Lung (tissue), 12 donors: ENCODE results near the gene SNAP25. TPM values are rescaled to one million over a fixed set of nuclear protein-coding genes. Genes with fewer than 3 reads are reported as not detected.

Experiments used
- ATAC-seq: fragments of 200-7000 bp; cut with Tn5 transposase; one replicate; pipeline ENCODE4 v1.9.1; 2020; ENCODE audit warnings: moderate number of reproducible peaks; ENCODE audit not compliant: insufficient read depth, low FRiP score
- DNase-seq, 3 donors: peaks; one replicate each; pipeline ENCODE4 v3.0.0-alpha.2; 2013 to 2017
- H3K27ac ChIP-seq, 2 donors: one replicate each; pipeline ENCODE4 v1.5.1; 2013; ENCODE audit warnings: mild to moderate bottlenecking in 2 of 2, moderate library complexity in 2 of 2, control low read depth in 1 of 2, inconsistent platforms in 1 of 2, low read depth in 1 of 2, low read length in 1 of 2
- H3K27me3 ChIP-seq, 3 donors: one replicate each; pipeline ENCODE4 v1.5.1; 2013; ENCODE audit warnings: low read length in 2 of 3; ENCODE audit not compliant: control insufficient read depth in 3 of 3, insufficient read depth in 3 of 3
- H3K36me3 ChIP-seq, 4 donors: one replicate each; pipeline ENCODE4 v1.5.1; 2013; ENCODE audit warnings: low read length in 4 of 4, mild to moderate bottlenecking in 1 of 4, moderate library complexity in 1 of 4; ENCODE audit not compliant: control insufficient read depth in 4 of 4, insufficient read depth in 4 of 4
- H3K4me1 ChIP-seq, 5 donors: one replicate each; pipeline ENCODE4 v1.5.1; 2013; ENCODE audit warnings: low read length in 5 of 5, mild to moderate bottlenecking in 2 of 5, moderate library complexity in 1 of 5; ENCODE audit not compliant: control insufficient read depth in 5 of 5, insufficient read depth in 5 of 5
- H3K4me3 ChIP-seq: one replicate; pipeline ENCODE4 v1.5.1; 2013; ENCODE audit warnings: mild to moderate bottlenecking, control low read depth, moderate library complexity
- H3K9ac ChIP-seq, 2 donors: one replicate each; pipeline ENCODE4 v1.5.1; 2013; ENCODE audit warnings: low read length in 2 of 2, control low read depth in 1 of 2; ENCODE audit not compliant: insufficient read depth in 1 of 2
- H3K9me3 ChIP-seq, 4 donors: one replicate each; pipeline ENCODE4 v1.5.1; 2013; ENCODE audit warnings: low read length in 3 of 4, mild to moderate bottlenecking in 1 of 4, moderate library complexity in 1 of 4; ENCODE audit not compliant: control insufficient read depth in 4 of 4, insufficient read depth in 3 of 4
- CTCF ChIP-seq: IDR thresholded peaks from 2 replicates; pipeline ENCODE4 v1.5.1; 2012; ENCODE audit warnings: mild to moderate bottlenecking; ENCODE audit errors: control extremely low read depth, extremely low read depth
- WGBS, 2 donors: extraction: QIAGEN DNeasy Blood & Tissue Kit; methylation state at CpG; one replicate each; pipeline ENCODE4 v1.1.7; 2013; 5-methylcytosine and 5-hydroxymethylcytosine counted together
- polyA plus RNA-seq, 2 donors: library from polyadenylated mRNA; stranded (reverse); fragments of 200-250 nt; gene quantifications; one replicate each; pipeline ENCODE4 v1.2.1, GENCODE V29; 2013
- total RNA-seq, 2 donors: library from RNA; depleted of rRNA in 1 of 2; stranded (reverse); fragments of >200 nt in 1 of 2; gene quantifications; one replicate each; pipeline ENCODE4 v1.2.1, GENCODE V29; 2014 to 2021
- donor health status: control.
- donor health status: control.
- donor health status: Bipolar disorder and iron deficiency.
- donor health status: healthy.
- donor health status: DM: yes; HTN: yes; CAD: no.

The SNAP25 gene
- total and polyA plus RNA-seq, 4 donors = 0.14 to 5.4 (median 0.85) TPM

- WGBS, 2 donors = 59 to 85% methylated on average over 4 of the region's 4 CpGs
Observed at GRCh38 chr20:10278412-10278811, 59.8 kb downstream of the SNAP25 start.

GRCh38 chr20:10280018-10280908 lies 61.6 kb downstream of the SNAP25 start:
- 65 to 77% methylated on average over 5 of the region's 5 CpGs for WGBS, 2 donors
- Histone ChIP-seq H3K4me1 (peaks cover 0 to 10% (median 0%) of the 10 kb centered on the region in 5 donors), H3K36me3 (no peaks in the 10 kb centered on the region), H3K9me3 (no peaks in the 10 kb centered on the region), H3K27me3 (peaks cover 0 to 9% (median 0%) of the 10 kb centered on the region in 3 donors), H3K9ac (no peak overlapping the region), H3K27ac (no peak overlapping the region), H3K4me3 (no peak overlapping the region)
- no peak for TF ChIP-seq CTCF
- DNase-seq (no peak), ATAC-seq (no peak)

More at GRCh38 chr20:10278412-10278811, 59.8 kb downstream of the SNAP25 start:
- Histone ChIP-seq H3K27me3 (peaks cover 0 to 9% (median 0%) of the 10 kb centered on the region in 3 donors), H3K4me1 (peaks cover 0 to 10% (median 0%) of the 10 kb centered on the region in 5 donors), H3K9ac (no peak overlapping the region), H3K4me3 (no peak overlapping the region), H3K36me3 (no peaks in the 10 kb centered on the region), H3K27ac (no peak overlapping the region), H3K9me3 (no peaks in the 10 kb centered on the region)
- DNase-seq (no peak), ATAC-seq (no peak)
- no peak for TF ChIP-seq CTCF

- H3K4me3 ChIP-seq = no peak overlapping the region
- H3K9me3 ChIP-seq = no peaks in the 10 kb centered on the region
- no peak for ATAC-seq
- no peak overlapping the region for H3K27ac ChIP-seq
- WGBS, 2 donors = 70 to 87% methylated on average over 2 of the region's 2 CpGs
- H3K36me3 ChIP-seq = no peaks in the 10 kb centered on the region
- no peak overlapping the region for H3K9ac ChIP-seq
- no peak for DNase-seq
- H3K27me3 ChIP-seq = peaks cover 0 to 9% (median 0%) of the 10 kb centered on the region in 3 donors
- H3K4me1 ChIP-seq = peaks cover 0 to 7% (median 0%) of the 10 kb centered on the region in 5 donors
- no peak for TF ChIP-seq CTCF
Observed at GRCh38 chr20:10281911-10282310, 63.3 kb downstream of the SNAP25 start.
